PFSK-1 (cell line): ENCODE data around the gene SLC6A12.

ENCODE experiments used
- FOXP2 ChIP-seq: optimal IDR thresholded peaks from 2 replicates; pipeline ENCODE3; 2011; ENCODE audit warnings: borderline replicate concordance, control low read depth, inconsistent platforms; ENCODE audit not compliant: insufficient read depth; ENCODE audit errors: extremely low read length, extremely low read depth
- POLR2AphosphoS5 ChIP-seq: IDR thresholded peaks from 2 replicates; pipeline ENCODE4 v1.6.1; 2012; ENCODE audit warnings: low read depth, mild to moderate bottlenecking, control low read depth, low read length, moderate library complexity
- SIN3A ChIP-seq: IDR thresholded peaks from 2 replicates; pipeline ENCODE4 v1.6.1; 2012; ENCODE audit warnings: mild to moderate bottlenecking, low read length, moderate library complexity, borderline replicate concordance; ENCODE audit not compliant: insufficient read depth
- TAF1 ChIP-seq: IDR thresholded peaks from 2 replicates; pipeline ENCODE4 v1.6.1; 2012; ENCODE audit warnings: low read length, control low read depth, borderline replicate concordance; ENCODE audit not compliant: insufficient read depth
- TF ChIP-seq, protein P1 (sequence below), 2 experiments: IDR thresholded peaks; 2 replicates each; pipeline versions ENCODE4 v1.6.1 to v1.8.0; 2011 to 2012; ENCODE audit warnings: low read depth in 2 of 2, low read length in 2 of 2, control low read depth in 1 of 2, inconsistent platforms in 1 of 2, mild to moderate bottlenecking in 1 of 2, moderate library complexity in 1 of 2; ENCODE audit not compliant: insufficient read depth in 1 of 2

SLC6A12 gene

DNA sequence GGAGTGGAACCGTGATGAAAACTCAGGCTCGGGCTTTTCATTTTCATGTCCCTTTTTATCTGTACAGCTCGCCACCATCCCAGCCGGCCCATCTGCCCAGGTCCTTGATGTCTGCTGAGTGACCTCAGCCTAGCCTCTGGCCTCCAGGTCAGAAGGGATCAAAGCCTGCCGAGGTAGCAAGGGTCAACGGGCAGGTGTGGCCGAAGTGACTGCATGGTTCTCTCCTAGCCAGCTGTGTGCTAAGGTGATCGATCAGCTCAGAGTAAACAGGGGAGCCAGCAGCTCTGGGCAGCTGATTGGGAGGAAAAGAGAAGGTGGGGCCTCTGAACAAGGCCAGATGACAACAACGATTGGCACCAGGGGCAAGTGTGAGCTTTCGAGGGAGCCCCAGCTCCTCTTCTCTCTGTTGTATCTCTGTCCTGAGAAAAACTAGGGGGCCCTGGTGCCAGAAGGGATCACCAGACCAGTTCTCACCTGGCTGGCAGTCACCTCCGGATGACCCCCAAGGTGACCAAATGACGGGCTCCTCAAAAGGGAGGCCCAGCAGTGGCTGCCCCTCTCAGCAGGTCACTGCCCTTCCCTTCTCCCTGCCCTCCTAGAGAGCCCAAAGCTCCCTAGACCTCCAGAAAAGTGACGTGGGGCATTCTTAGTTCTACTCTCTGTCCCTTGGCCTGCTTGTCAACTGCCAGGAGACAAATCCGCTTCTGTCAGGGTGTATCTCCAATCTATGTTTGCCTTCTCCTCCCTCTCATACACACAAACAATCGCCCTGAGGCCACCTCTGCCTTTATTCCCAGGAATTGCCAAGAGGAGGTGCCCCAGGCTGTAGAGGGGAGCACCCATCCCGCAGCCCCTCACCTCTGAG lies 3.4 kb downstream of the SLC6A12 start:
- TF ChIP-seq, protein P1, sequence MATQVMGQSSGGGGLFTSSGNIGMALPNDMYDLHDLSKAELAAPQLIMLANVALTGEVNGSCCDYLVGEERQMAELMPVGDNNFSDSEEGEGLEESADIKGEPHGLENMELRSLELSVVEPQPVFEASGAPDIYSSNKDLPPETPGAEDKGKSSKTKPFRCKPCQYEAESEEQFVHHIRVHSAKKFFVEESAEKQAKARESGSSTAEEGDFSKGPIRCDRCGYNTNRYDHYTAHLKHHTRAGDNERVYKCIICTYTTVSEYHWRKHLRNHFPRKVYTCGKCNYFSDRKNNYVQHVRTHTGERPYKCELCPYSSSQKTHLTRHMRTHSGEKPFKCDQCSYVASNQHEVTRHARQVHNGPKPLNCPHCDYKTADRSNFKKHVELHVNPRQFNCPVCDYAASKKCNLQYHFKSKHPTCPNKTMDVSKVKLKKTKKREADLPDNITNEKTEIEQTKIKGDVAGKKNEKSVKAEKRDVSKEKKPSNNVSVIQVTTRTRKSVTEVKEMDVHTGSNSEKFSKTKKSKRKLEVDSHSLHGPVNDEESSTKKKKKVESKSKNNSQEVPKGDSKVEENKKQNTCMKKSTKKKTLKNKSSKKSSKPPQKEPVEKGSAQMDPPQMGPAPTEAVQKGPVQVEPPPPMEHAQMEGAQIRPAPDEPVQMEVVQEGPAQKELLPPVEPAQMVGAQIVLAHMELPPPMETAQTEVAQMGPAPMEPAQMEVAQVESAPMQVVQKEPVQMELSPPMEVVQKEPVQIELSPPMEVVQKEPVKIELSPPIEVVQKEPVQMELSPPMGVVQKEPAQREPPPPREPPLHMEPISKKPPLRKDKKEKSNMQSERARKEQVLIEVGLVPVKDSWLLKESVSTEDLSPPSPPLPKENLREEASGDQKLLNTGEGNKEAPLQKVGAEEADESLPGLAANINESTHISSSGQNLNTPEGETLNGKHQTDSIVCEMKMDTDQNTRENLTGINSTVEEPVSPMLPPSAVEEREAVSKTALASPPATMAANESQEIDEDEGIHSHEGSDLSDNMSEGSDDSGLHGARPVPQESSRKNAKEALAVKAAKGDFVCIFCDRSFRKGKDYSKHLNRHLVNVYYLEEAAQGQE (IDR thresholded peaks at IDR 0.05; ENCODE audit: insufficient read depth in 1 of 2, low read depth in 2 of 2, low read length in 2 of 2), result no peak

DNA sequence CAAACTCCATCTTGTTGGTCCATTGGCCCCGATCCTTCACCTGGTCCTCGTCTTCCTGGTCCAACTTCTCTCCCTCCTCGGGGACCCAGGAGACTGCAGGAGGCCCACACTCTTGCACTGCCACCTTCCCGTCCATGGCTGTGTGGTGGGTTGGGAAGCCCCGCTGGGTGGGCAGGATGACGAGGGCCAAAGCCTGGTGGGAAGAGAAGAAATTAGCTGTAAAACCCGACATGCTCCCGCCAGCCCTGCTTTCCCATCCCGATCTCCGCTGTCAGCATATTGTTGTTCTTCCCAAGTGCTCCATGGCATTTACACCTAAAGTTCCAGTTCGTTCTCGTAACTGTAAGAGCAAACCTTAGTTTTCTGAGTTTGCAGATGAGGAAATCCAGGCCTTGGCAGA lies 4.1 kb downstream of the SLC6A12 start:
- TF ChIP-seq SIN3A (no peak), POLR2AphosphoS5 (no peak)
- TF ChIP-seq, protein P1 (IDR thresholded peaks at IDR 0.05; ENCODE audit: insufficient read depth in 1 of 2, low read depth in 2 of 2, low read length in 2 of 2), result no peak

DNA sequence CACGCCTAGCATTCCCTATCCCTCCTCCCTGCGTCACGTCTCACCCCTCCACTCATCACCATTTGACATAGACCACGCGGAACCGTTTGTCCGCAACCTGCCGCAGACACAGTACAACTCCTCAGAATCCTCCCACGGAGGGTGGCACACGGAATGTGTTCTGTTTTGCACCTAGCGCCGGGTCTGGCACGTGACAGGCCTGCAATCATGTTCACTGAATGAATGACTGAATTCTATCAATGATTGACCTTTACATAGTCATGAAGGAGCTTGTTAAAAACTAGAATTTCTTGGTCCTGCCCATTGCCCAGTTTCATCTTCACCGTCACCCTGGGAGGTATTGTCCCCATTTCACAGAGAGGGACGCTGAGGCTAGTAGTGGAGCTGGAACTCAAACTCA lies 4.7 kb downstream of the SLC6A12 start:
- TF ChIP-seq, protein P1 (IDR thresholded peaks at IDR 0.05; ENCODE audit: insufficient read depth in 1 of 2, low read depth in 2 of 2, low read length in 2 of 2), result no peak
- TF ChIP-seq SIN3A (no peak), POLR2AphosphoS5 (no peak), FOXP2 (no peak), TAF1 (no peak)

DNA sequence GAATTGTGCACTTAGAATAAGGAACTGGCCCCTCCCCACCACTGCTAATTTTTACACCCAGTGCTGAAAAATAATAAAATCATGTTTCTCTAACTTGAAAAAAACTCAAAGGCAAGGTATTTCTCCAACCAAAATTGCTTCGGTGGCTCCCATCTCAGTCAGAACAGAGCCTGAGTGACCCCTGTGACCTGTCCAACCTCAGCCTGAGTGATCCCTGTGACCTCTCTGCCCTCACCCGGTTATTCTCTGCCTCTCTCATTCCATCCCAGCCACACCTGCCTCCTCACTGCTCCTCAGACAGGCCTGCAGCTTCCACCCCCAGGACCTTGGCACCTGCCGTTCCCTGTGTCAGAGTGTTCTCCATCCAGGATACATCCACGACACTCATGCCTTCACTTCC lies 5.1 kb downstream of the SLC6A12 start:
- TF ChIP-seq FOXP2 (no peak), TAF1 (no peak), SIN3A (no peak), POLR2AphosphoS5 (no peak)
- TF ChIP-seq, protein P1 (IDR thresholded peaks at IDR 0.05; ENCODE audit: insufficient read depth in 1 of 2, low read depth in 2 of 2, low read length in 2 of 2), result no peak

DNA sequence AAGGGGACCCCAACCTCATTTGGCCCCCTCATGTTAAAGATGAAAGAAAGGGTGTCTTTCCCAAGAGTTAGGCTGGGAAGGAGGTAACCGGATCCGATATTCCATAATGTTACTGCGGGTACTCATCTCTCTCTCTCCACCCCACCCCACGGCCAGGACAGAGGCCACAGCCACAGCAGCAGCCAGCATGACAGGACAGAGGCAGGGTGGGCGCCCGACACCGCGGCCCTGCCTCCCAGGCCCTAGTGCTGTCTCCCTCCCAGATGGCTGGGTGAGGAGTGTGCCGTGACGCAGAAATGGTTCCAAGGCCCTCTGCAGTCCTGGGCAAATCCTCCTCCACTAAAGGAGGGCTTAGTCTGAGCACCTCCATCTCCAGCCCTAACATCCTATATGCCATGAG lies 6.2 kb downstream of the SLC6A12 start:
- no peak for TF ChIP-seq SIN3A
- TF ChIP-seq, protein P1 (IDR thresholded peaks at IDR 0.05; ENCODE audit: insufficient read depth in 1 of 2, low read depth in 2 of 2, low read length in 2 of 2), result no peak
- no peak for TF ChIP-seq TAF1
- TF ChIP-seq FOXP2, result no peak
- no peak for TF ChIP-seq POLR2AphosphoS5
